Suppressor macrophage treated with lipopolysaccharide for 4 hours (primary cell): ENCODE data around the gene SPRING1.
"Not testable (repeated sequence)": the region's sequence is repeated elsewhere in the genome, so short reads cannot be mapped to it uniquely, and the experiment has no call there.

Source experiments
- DNase-seq: peaks from one replicate; pipeline ENCODE4 v3.0.0-alpha.2; 2020

SPRING1 gene

GRCh38 chr12:116737774-116738657 lies at the start of gene SPRING1, which contains the start of gene RNFT2:
TSS of gene SPRING1 (minus strand) at chr12:116738069. CDS start at chr12:116737900, 169 bp downstream.
TSS of gene RNFT2 (plus strand) at chr12:116738315. CDS start at chr12:116740498, 2,183 bp downstream.
- DNase-seq: peak; percentile 99

- no peak for DNase-seq
Observed at GRCh38 chr12:116784238-116784612, 46.4 kb upstream of the SPRING1 start.

GRCh38 chr12:116783525-116784237 lies 45.8 kb upstream of the SPRING1 start:
- no peak for DNase-seq

DNA sequence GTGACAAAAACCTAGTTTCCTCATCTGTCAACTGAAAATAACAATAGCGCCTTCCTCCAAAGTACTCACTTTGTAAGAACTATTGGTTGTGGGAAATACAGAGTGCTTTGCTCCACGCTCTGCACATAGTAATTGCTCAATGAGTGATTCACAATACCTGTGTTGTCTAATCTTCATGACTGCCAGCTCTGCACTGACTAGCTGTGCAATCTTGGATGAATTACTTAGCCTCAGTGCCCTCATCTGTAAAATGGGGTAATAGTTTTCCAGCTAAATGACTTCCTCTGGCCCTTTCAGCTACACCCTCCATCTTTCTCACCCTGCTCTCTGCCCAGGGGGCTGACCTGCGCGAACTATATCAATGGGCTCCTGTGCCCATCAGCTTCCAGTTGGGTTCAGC lies 43.1 kb upstream of the SPRING1 start:
- DNase-seq: no peak

DNA sequence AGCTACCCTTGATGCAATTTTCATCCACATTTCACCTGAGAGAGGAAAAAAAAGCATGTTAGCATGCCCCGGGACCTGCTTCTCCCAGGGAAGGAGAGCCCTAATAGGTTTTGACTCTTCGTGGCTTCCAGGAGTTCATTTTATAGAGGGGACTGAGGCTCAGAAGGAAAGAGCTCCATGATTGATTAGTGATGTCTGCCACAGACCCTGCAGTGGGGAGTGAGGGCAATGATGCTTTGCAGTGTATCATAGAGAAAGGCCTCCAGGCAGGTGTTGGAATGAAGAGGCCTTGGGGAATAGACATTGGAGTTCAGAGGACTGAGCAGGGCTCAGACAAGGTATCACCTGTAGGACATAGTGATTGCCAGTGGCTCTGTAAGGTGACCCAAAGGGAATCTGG lies 41.7 kb upstream of the SPRING1 start:
- no peak for DNase-seq

- DNase-seq: no peak
Observed at GRCh38 chr12:116777245-116777644, 39.4 kb upstream of the SPRING1 start.

GRCh38 chr12:116774020-116774419 lies 36.2 kb upstream of the SPRING1 start:
- no peak for DNase-seq

DNA sequence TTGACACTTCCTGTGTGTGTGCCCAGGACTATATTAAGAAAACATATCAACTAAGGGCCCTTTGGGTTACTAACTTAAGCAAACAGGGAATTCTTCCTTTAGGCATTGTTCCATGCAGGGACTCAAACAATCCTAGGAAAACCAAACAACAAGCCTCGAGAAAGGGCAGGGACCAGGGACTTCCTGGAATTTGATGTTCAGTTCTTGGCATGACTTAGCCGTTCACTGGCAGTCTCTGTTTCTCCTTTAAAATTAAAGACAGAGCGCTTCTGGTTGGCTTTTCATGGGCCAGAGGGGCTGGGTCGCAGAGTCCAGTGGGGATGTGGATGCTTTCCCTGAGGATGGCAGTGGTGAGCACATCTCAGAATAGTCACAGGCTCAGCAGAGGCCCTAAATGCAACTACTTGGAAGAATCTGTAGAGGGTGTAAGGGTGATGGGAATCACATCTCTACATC lies 35.4 kb upstream of the SPRING1 start:
- DNase-seq: no peak

DNA sequence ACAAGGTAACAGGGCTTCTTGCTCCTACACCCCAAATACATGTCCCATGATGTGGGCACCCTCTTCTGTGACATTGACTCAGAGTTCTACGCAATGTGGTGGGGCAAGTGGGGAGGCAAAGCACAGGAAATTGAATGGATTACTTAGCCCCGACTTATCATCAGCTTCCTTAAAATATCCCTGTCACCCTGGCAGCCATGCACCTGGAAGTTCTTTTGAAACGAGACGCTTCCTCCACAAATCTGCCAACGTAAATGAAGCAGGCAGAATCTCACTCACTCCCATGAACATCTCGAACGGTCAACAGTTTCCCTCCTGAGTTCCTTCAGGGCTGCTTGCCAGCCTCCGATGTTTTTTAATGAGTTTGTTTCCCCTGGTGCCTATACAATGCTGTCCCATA lies 33.8 kb upstream of the SPRING1 start:
- DNase-seq: no peak

GRCh38 chr12:116766746-116767145 lies 28.9 kb upstream of the SPRING1 start:
- DNase-seq: no peak

DNA sequence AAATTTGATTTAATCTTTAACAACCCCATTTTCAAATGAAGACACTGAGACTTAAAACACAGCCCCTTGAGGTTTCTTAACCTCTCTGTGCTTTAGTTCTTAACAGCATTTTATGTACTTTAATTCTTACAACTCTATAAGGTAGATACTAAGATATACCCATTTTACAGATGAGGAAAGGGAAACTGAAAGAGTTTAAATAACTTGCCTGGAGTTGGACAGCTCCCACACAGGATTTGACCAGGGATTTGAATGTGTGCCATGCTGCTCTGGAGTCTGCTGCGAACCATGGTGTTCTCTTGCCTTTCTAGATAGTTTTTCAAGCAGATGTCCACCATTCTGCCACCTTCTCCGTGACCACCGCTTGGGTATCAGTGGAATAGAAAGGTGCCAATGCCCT lies 28.4 kb upstream of the SPRING1 start:
- no peak for DNase-seq

DNA sequence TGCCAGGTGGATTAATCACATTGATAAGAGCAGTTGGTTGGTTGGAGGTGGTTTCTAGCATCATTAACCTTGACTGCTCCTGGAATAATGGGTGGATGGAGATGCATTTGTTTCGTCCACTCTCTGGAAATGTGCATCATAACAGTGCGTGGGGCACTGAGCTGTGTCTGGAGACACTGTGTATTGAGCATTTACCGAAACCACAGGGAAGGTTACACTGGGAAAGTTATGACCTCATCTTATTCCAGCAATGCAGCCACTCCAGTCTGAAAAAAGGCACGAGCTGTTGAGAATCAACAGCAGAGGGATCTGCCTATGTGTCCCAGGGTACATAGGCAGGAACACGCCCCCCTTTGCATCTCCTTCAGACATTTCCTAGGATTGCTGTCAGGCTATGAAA lies 27.4 kb upstream of the SPRING1 start:
- DNase-seq: no peak

DNA sequence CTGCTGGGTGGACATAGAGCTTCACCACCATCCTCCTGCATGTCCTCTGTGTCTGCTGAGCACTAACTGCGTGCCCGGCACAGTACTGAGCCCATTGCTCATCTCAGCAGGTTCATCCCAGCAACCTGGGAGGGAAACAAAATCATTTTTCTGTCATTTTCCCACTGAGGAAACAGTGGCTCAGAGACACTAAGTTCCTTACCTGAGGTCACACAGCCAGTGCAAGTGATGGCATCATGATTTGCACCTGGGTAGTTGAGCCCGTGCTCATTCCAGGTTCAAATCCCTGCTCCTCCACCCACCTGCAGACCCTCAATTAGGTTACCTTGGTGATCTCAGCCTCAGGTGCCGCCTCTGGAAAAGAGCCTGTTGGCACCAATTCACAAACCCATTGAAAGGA lies 23.6 kb upstream of the SPRING1 start:
- DNase-seq: no peak

- no peak for DNase-seq
Observed at GRCh38 chr12:116760622-116761020, 22.8 kb upstream of the SPRING1 start.

DNA sequence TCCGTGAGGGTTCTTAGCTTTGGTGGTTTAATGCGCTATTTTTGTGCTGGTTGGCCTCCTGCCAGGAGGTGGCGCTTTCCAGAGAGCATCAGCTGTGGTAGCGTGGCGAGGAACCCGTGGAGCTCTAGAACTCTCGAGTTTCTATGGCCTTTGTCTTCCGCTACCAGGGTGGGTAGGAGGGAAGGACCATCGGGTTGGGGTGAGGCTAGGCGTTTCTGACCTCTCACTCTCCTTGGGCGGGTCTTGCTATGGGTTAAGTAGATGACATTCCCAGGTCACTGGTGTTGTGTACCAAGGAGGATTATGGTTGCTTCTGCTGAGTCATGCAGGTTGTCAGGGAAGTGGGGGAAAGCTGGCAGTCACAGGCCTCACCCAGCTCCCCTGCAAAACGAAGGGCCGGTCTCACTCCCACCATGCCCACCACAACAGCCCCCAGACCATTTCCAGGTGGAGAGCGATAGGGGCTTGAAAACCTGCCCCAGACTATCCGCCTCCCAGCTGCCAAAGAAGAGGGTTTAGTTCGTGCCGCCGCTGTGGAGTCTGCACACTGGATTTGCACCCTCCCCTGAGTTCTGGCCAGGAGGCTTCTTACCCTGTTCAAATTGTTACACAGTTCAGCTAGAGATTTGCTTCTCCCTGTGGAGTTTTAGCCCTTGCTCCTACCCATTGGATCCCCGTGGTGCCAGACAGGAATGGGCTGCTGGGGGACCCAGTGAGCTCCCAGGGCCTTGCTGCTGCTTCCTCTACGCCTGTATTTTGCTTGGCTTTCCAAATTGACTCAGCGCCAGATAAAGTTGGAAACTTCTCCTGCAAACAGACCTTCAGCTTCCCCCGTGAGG lies 22.1 kb upstream of the SPRING1 start:
- peak; percentile 12 for DNase-seq

DNA sequence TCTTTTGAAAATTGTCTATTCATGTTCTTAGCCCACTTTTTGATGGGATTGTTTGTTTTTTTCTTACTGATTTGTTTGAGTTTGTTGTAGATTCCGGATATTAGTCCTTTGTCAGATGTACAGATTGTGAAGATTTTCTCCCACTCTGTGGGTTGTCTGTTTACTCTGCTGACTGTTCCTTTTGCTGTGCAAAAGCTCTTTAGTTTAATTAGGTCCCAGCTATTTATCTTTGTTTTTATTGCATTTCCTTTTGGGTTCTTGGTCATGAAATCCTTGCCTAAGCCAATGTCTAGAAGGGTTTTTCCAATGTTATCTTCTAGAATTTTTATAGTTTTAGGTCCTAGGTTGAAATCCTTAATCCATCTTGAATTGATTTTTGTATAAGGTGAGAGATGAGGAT lies 16.9 kb upstream of the SPRING1 start:
- DNase-seq: not testable (repeated sequence)

DNA sequence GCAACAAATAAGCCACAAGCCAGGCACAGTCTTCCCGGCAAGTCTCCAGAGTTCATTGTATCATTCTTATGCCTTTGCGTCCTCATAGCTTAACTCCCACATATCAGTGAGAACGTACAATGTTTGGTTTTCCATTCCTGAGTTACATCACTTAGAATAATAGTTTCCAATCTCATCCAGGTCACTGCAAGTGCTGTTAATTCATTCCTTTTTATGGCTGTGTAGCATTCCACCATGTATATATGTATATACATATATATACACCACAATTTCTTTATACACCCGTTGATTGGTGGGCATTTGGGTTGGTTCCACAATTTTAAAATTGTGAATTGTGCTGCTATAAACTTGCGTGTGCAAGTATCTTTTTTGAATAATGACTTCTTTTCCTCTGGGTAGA lies 16.2 kb upstream of the SPRING1 start:
- not testable (repeated sequence) for DNase-seq

DNA sequence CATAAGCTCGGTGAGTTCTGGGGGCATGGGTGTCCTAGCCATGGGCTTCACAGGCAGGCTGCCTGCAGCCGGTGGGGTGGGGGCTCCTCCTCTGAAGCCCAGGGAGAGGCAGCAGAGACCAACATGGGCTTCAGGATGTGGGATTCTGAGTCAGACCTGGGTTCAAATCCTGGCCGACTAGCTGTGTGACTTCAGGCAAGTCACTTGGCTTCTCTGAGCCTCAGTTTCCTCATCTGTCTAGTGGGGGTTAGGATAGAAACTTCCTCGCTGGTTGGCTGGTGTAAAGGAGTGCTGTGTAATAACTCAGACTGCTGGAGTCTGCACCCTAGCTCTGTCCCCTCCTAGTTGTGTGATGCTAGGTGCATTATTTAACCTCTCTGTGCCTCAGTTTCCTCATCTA lies 12.4 kb upstream of the SPRING1 start:
- DNase-seq: no peak

DNA sequence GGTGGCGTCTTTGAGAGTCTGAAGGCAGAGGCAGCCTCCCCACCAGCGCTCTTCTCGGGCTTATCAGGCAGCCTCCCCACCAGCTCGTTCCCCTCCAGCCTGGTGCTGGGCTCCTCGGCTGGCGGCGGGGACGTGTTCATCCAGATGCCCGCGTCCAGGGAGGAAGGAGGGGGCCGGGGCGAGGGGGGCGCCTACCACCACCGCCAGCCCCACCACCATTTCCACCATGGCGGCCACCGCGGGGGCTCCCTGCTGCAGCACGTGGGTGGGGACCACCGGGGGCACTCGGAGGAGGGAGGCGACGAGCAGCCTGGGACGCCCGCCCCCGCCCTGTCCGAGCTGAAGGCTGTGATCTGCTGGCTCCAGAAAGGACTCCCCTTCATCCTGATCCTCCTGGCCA lies 12.0 kb upstream of the SPRING1 start:
- DNase-seq: no peak

GRCh38 chr12:116745554-116745953 lies 7.7 kb upstream of the SPRING1 start:
- no peak for DNase-seq

DNA sequence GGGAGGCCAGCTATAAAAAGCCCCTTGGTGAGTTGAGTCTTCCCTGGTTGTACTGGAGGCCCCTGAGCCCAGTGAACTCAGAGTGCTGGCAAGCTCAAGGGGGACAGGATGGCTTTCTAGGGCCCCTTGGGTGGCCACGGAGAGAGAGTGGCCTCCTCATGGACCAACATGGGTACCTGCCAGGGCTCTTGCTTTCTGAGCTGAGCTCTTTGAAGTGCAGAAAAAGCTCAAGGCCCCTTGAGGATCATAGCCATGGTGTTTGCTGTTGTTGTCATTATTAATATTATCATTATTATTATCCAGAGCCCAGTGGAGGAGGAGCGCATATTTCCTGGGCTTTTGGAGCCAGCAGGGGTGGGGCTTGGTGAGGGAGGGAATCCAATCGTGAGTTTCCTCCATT lies 6.9 kb upstream of the SPRING1 start:
- no peak for DNase-seq

DNA sequence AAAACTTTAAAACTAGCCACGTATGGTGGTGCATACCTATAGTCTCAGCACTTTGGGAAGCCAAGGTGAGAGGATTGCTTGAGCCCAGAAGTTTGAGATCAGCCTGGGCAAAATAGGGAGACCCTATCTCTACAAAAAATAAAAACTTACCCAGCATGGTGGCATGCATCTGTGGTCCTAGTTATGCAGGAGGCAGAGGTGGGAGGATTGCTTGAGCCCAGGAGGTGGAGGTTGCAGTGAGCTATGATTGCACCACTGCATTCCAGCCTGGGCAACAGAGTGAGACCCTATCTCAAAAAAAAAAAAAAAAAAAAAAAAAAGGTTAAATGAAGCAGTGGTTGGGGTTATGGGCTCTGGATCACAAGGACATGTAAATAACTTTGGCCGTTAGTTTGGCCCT lies 4.9 kb upstream of the SPRING1 start:
- not testable (repeated sequence) for DNase-seq

GRCh38 chr12:116739381-116739887 lies 1.6 kb upstream of the SPRING1 start:
- no peak for DNase-seq
